Thoracic aorta (tissue), 2 donors: ENCODE results near the gene ZNF334. TPM values are rescaled to one million over a fixed set of nuclear protein-coding genes. Genes with fewer than 3 reads are reported as not detected.
A peak's percentile ranks its signal among the peaks of the same experiment; 100 is the strongest.

ENCODE experiments used
- ATAC-seq: fragments of 150-250 bp; one replicate; pipeline ENCODE4 v1.8.0; 2017; ENCODE audit warnings: low read depth; ENCODE audit not compliant: insufficient number of reproducible peaks, low FRiP score
- DNase-seq: peaks from one replicate; pipeline ENCODE4 v3.0.0-alpha.2; 2020; ENCODE audit warnings: low spot score
- H3K27ac ChIP-seq, 2 donors: fragments of 200-600 bp; sonication (generic); 1 replicate in 1 of 2; 2 replicates in 1 of 2; pipeline ENCODE4 v1.5.1; 2016; ENCODE audit warnings: mild to moderate bottlenecking in 2 of 2, moderate library complexity in 2 of 2
- H3K27me3 ChIP-seq: fragments of 200-600 bp; sonication (generic); replicated peaks from 2 replicates; pipeline ENCODE4 v1.6.0; 2016; ENCODE audit warnings: mild to moderate bottlenecking; ENCODE audit not compliant: insufficient read depth
- H3K36me3 ChIP-seq: fragments of 200-600 bp; sonication (generic); one replicate; pipeline ENCODE4 v1.5.1; 2016
- H3K4me1 ChIP-seq, 2 donors: fragments of 200-600 bp; sonication (generic); 1 replicate in 1 of 2; 2 replicates in 1 of 2; pipeline versions ENCODE4 v1.5.1 to v1.6.0; 2016; ENCODE audit warnings: low read depth in 2 of 2, mild to moderate bottlenecking in 1 of 2; ENCODE audit not compliant: control insufficient read depth in 1 of 2
- H3K4me3 ChIP-seq: fragments of 200-600 bp; sonication (generic); 2 replicates; pipeline ENCODE4 v1.5.1; 2016; ENCODE audit warnings: mild to moderate bottlenecking
- H3K9me3 ChIP-seq: fragments of 200-600 bp; sonication (generic); 2 replicates; pipeline ENCODE4 v1.5.1; 2016
- CTCF ChIP-seq: fragments of 200-600 bp; sonication (generic); IDR thresholded peaks from one replicate; pipeline ENCODE4 v1.5.1; 2019; ENCODE audit warnings: antibody characterized with exemption
- total RNA-seq, 2 donors: library from RNA; depleted of rRNA; stranded (reverse); fragments of >200 nt; gene quantifications; one replicate each; pipeline versions ENCODE4 v1.1.0 to v1.2.3, GENCODE V29; 2016

The ZNF334 gene
- total RNA-seq, 2 donors from 2014 or later, result 0.49 to 3.0 TPM

GRCh38 chr20:46520976-46521579, 7.7 kb upstream of the ZNF334 start:
- H3K27me3 ChIP-seq, result no peaks in the 10 kb centered on the region
- no peaks in the 10 kb centered on the region for H3K36me3 ChIP-seq
- H3K4me3 ChIP-seq, result no peak overlapping the region
- no peaks in the 10 kb centered on the region for H3K4me1 ChIP-seq
- no peak overlapping the region for H3K27ac ChIP-seq
- DNase-seq (no peak), ATAC-seq (no peak)
- TF ChIP-seq CTCF, result peak; percentile 17
- no peaks in the 10 kb centered on the region for H3K9me3 ChIP-seq

- Histone ChIP-seq H3K27me3 (no peaks in the 10 kb centered on the region), H3K4me1 (no peaks in the 10 kb centered on the region), H3K27ac (no peak overlapping the region), H3K4me3 (no peak overlapping the region), H3K36me3 (no peaks in the 10 kb centered on the region), H3K9me3 (no peaks in the 10 kb centered on the region)
- no peak for TF ChIP-seq CTCF
- ATAC-seq, result no peak
- no peak for DNase-seq
These were observed 7.2 kb upstream of the ZNF334 start for GRCh38 chr20:46520540-46520939.

- H3K36me3 ChIP-seq, result no peaks in the 10 kb centered on the region
- H3K9me3 ChIP-seq, result no peaks in the 10 kb centered on the region
- DNase-seq (no peak), ATAC-seq (no peak)
- no peak overlapping the region for H3K27ac ChIP-seq
- H3K27me3 ChIP-seq, result no peaks in the 10 kb centered on the region
- TF ChIP-seq CTCF, result no peak
- no peak overlapping the region for H3K4me3 ChIP-seq
- H3K4me1 ChIP-seq, result no peaks in the 10 kb centered on the region
These were observed 6.2 kb upstream of the ZNF334 start for GRCh38 chr20:46519471-46520068.

GRCh38 chr20:46509523-46509922, 3.8 kb downstream of the ZNF334 start:
- TF ChIP-seq CTCF, result no peak
- no peak for DNase-seq

GRCh38 chr20:46507760-46508407, 5.5 kb downstream of the ZNF334 start:
- DNase-seq (no peak), ATAC-seq (no peak)
- no peak overlapping the region for H3K4me3 ChIP-seq
- H3K9me3 ChIP-seq, result peaks cover 1% of the 10 kb centered on the region
- H3K4me1 ChIP-seq, result no peaks in the 10 kb centered on the region
- TF ChIP-seq CTCF, result no peak
- H3K36me3 ChIP-seq, result no peaks in the 10 kb centered on the region
- H3K27ac ChIP-seq, result no peak overlapping the region
- H3K27me3 ChIP-seq, result no peaks in the 10 kb centered on the region

More at GRCh38 chr20:46509523-46509922, 3.8 kb downstream of the ZNF334 start:
- no peaks in the 10 kb centered on the region for H3K27me3 ChIP-seq
- no peaks in the 10 kb centered on the region for H3K4me1 ChIP-seq
- H3K4me3 ChIP-seq, result no peak overlapping the region
- H3K36me3 ChIP-seq, result no peaks in the 10 kb centered on the region
- no peaks in the 10 kb centered on the region for H3K9me3 ChIP-seq
- no peak overlapping the region for H3K27ac ChIP-seq
- no peak for ATAC-seq
